Vagina (tissue), 2 donors: ENCODE measurements around the gene CCDC9B. TPM values are rescaled to one million over a fixed set of nuclear protein-coding genes. Genes with fewer than 3 reads are reported as not detected.

Experiments used
- DNase-seq, 2 donors: peaks; one replicate each; pipeline ENCODE4 v3.0.0-alpha.2; 2017; ENCODE audit errors: extremely low spot score in 2 of 2
- H3K27ac ChIP-seq: fragments of 200-600 bp; sonication (generic); one replicate; pipeline ENCODE4 v1.5.1; 2019
- H3K27me3 ChIP-seq: fragments of 200-600 bp; sonication (generic); one replicate; pipeline ENCODE4 v1.5.1; 2019
- H3K36me3 ChIP-seq, 2 donors: fragments of 200-600 bp; sonication (generic); one replicate each; pipeline ENCODE4 v1.5.1; 2017 to 2019
- H3K4me1 ChIP-seq: fragments of 200-600 bp; sonication (generic); one replicate; pipeline ENCODE4 v1.5.1; 2019
- H3K4me3 ChIP-seq, 2 donors: fragments of 200-600 bp; sonication (generic); 1 replicate in 1 of 2; 2 replicates in 1 of 2; pipeline ENCODE4 v1.5.1; 2016 to 2019
- H3K9me3 ChIP-seq: fragments of 200-600 bp; sonication (generic); one replicate; pipeline ENCODE4 v1.5.1; 2019
- POLR2A ChIP-seq, 2 donors: fragments of 450-650 bp; IDR thresholded peaks; one replicate each; pipeline ENCODE4 v1.6.1; 2017; ENCODE audit warnings: antibody characterized with exemption in 2 of 2, mild to moderate bottlenecking in 2 of 2, moderate library complexity in 2 of 2
- POLR2AphosphoS5 ChIP-seq, 2 donors: sonication (generic); formaldehyde crosslinking; IDR thresholded peaks; one replicate each; pipeline ENCODE4 v1.9.0; 2017; ENCODE audit warnings: antibody characterized with exemption in 2 of 2, mild to moderate bottlenecking in 2 of 2, low read depth in 1 of 2; ENCODE audit not compliant: insufficient read depth in 1 of 2
- intact Hi-C: fragments of 100-400 bp; cut with DNase I; formaldehyde crosslinking; loops from one replicate; pipeline ENCODE4 v1.15.1; 2023
- total RNA-seq: library from RNA; depleted of rRNA; stranded (reverse); fragments of >200 nt; gene quantifications from one replicate; pipeline ENCODE4 v1.2.3, GENCODE V29; 2016
- TF ChIP-seq, protein P1 (sequence below), 3 experiments: fragments of 450-650 bp in 2 of 3; fragments of 200-600 bp in 1 of 3; sonication (generic) in 1 of 3; IDR thresholded peaks; one replicate each; pipeline ENCODE4 v1.5.1; 2017 to 2019; ENCODE audit warnings: antibody characterized with exemption in 3 of 3, mild to moderate bottlenecking in 2 of 3, moderate library complexity in 2 of 3

Gene CCDC9B
- total RNA-seq, 1 donor from 2014 or later, result 16.0 TPM

DNA sequence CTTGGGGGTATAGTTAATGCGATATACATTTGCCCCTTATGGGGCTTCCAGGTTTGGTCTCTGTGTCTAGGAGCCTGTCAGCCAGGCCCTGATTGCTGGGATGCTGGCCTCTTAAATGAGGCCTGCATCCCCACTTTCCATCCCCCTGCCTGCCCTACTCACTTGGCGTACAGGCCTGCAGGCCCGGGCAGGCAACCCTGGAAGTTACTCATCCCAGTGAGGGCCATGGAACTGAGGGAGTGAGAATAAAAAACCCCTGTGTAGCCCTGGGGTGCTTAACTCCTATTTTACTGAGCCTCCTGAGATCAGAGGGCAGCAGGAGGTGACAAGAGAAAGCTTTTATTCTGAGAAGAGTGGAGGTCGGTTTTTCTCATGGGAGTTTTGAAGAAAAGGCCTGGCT lies 19.3 kb upstream of the CCDC9B start:
- H3K36me3 ChIP-seq, result no peaks in the 10 kb centered on the region
- no peak overlapping the region for H3K27ac ChIP-seq
- H3K27me3 ChIP-seq, result no peaks in the 10 kb centered on the region
- H3K4me3 ChIP-seq, result no peak overlapping the region
- no peaks in the 10 kb centered on the region for H3K9me3 ChIP-seq
- H3K4me1 ChIP-seq, result peaks cover 14% of the 10 kb centered on the region
- intact Hi-C loops, result no loop called here
- DNase-seq, result no peak
- TF ChIP-seq POLR2AphosphoS5 (IDR thresholded peaks at IDR 0.05; ENCODE audit: insufficient read depth in 1 of 2, low read depth in 1 of 2) (no peak), POLR2A (IDR thresholded peaks at IDR 0.05) (no peak)
- TF ChIP-seq, protein P1, sequence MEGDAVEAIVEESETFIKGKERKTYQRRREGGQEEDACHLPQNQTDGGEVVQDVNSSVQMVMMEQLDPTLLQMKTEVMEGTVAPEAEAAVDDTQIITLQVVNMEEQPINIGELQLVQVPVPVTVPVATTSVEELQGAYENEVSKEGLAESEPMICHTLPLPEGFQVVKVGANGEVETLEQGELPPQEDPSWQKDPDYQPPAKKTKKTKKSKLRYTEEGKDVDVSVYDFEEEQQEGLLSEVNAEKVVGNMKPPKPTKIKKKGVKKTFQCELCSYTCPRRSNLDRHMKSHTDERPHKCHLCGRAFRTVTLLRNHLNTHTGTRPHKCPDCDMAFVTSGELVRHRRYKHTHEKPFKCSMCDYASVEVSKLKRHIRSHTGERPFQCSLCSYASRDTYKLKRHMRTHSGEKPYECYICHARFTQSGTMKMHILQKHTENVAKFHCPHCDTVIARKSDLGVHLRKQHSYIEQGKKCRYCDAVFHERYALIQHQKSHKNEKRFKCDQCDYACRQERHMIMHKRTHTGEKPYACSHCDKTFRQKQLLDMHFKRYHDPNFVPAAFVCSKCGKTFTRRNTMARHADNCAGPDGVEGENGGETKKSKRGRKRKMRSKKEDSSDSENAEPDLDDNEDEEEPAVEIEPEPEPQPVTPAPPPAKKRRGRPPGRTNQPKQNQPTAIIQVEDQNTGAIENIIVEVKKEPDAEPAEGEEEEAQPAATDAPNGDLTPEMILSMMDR (IDR thresholded peaks at IDR 0.05), result no peak

DNA sequence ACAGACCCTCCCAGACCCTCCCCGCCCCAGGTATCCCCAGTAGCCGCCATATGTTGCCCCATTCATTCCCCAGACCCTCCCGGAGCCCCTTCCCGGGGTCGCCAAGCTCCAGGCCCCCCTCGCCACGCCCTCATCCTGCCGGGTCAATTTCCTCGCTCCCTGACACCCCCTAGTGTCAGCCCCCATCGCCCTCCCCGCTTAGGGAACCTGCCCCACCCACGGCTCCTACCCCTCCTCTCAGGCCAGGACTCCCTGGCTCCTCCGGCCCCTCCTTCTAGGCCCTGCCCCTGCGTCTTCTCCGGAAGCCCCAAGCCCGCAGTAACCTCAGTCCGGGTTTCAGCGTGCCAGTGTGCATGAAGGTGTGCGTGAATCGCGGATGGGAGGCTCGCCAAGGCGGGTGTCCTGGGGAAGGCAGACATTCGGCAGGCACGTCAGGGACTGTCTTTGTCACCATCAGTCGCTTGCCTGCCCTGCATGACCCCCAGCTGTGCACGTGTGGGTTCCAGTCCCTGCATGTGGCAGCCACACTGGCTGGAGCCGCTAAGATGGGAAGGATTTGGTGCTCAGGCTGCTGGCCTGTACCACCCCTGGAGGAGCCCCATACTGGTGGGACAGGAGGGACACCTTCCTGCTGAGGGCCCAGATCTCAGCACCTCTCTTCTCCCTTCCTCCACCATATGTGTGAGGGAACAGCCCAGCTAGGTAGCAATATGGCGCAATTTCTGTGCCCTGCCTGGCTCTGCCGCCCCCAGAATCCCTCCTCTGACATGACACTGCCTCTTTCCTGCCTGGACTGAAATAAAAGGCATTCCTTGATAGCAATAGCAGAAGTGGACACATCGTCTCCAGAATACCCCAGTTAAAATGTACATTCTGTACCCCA lies 18.0 kb upstream of the CCDC9B start:
- Histone ChIP-seq H3K27ac (no peak overlapping the region), H3K4me3 (peak overlapping the region; percentile 48 to 53), H3K36me3 (no peaks in the 10 kb centered on the region), H3K27me3 (no peaks in the 10 kb centered on the region), H3K9me3 (no peaks in the 10 kb centered on the region), H3K4me1 (peaks cover 14% of the 10 kb centered on the region)
- intact Hi-C loops, result no loop called here
- TF ChIP-seq POLR2A (IDR thresholded peaks at IDR 0.05), result no peak
- TF ChIP-seq, protein P1 (IDR thresholded peaks at IDR 0.05), result no peak
- no peak for TF ChIP-seq POLR2AphosphoS5 (IDR thresholded peaks at IDR 0.05; ENCODE audit: insufficient read depth in 1 of 2, low read depth in 1 of 2)
- no peak for DNase-seq

DNA sequence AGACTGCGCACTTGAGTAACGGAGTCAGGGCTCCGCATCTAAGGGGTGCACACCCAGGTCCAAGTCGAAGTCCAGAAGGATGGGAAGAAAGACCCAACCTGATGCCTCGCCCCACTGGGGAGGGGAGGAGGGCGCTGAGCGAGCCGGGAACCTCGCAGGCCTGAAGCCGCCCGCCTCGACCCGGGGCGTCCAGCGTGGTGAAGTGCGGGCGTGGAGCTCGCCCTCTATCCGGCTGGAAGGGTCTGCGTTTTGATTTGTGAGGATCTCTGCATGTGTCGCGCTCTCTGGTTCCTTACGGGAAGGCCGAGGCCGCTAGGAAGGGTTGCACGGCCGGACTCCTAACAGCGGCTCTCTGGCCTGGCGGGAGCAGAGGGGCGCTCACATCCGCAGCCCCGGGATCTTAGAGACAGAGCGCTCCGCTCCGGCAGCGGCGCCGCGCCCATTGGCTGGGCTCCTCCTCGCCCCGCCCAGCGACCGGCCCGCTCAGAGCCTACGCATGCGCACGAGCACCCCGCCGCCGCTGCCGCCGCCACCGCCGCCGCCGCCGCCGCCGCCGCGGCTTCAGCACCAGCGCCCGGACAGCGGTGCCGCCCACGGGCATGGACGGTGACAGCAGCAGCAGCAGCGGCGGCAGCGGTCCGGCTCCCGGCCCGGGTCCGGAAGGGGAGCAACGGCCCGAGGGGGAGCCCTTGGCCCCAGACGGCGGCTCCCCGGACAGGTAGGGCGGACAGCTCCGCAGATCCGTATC lies 17.2 kb upstream of the CCDC9B start, which contains the start of gene DISP2:
DISP2 (plus strand) TSS at position 497 of the 748 bp plus-strand sequence; CDS start at position 600, 103 bp downstream.
- Histone ChIP-seq H3K9me3 (no peaks in the 10 kb centered on the region), H3K4me3 (peak within 1 kb of the TSS; percentile 48 to 53), H3K27me3 (no peaks in the 10 kb centered on the region), H3K36me3 (no peaks in the 10 kb centered on the region), H3K27ac (no peak within 1 kb of the TSS), H3K4me1 (peaks cover 14% of the 10 kb centered on the region)
- no peak for DNase-seq
- intact Hi-C loops, result no loop called here
- no peak for TF ChIP-seq POLR2A (IDR thresholded peaks at IDR 0.05)
- TF ChIP-seq, protein P1 (IDR thresholded peaks at IDR 0.05), result no peak
- no peak for TF ChIP-seq POLR2AphosphoS5 (IDR thresholded peaks at IDR 0.05; ENCODE audit: insufficient read depth in 1 of 2, low read depth in 1 of 2)

DNA sequence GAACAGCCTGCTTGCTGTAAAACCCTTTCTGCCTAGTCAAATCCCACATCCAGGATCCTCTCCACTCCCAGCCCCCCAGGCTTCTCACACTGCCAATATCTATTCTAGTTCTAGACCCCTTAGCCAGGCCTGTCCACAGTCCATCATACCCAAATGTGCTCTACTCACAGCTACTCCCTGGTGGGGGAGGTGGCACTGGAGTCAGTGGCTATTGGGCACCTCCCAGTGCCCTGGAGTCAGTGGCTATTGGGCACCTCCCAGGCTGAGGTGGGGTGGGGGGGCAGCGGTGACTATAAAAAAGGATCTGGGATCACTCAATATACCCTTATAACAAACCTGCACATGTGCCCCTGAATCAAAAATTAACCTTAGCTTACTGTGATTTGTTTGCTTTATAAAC lies 16.5 kb upstream of the CCDC9B start:
- Histone ChIP-seq H3K9me3 (no peaks in the 10 kb centered on the region), H3K36me3 (no peaks in the 10 kb centered on the region), H3K4me1 (peaks cover 14% of the 10 kb centered on the region), H3K27me3 (no peaks in the 10 kb centered on the region), H3K4me3 (no peak overlapping the region), H3K27ac (no peak overlapping the region)
- intact Hi-C loops, result no loop called here
- DNase-seq, result no peak
- TF ChIP-seq, protein P1 (IDR thresholded peaks at IDR 0.05), result no peak
- TF ChIP-seq POLR2A (IDR thresholded peaks at IDR 0.05) (no peak), POLR2AphosphoS5 (IDR thresholded peaks at IDR 0.05; ENCODE audit: insufficient read depth in 1 of 2, low read depth in 1 of 2) (no peak)
